Keratinocyte (primary cell): ENCODE results near the gene MRPL49.

Source experiments
- EZH2 ChIP-seq: IDR thresholded peaks from one replicate; pipeline ENCODE4 v1.6.1; 2012; ENCODE audit warnings: inconsistent platforms, mild to moderate bottlenecking, low read length, moderate library complexity
- TF ChIP-seq, protein P1 (sequence below), 3 experiments: IDR thresholded peaks in 1 of 3; conservative IDR thresholded peaks in 1 of 3; optimal IDR thresholded peaks in 1 of 3; 2 replicates in 2 of 3; 3 replicates in 1 of 3; pipeline versions ENCODE3 to v1.5.1; 2011; ENCODE audit warnings: low read length in 3 of 3, mild to moderate bottlenecking in 3 of 3, moderate library complexity in 2 of 3, control low read depth in 1 of 3, inconsistent platforms in 1 of 3; ENCODE audit not compliant: insufficient read depth in 2 of 3; ENCODE audit errors: extremely low read depth in 1 of 3

DNA sequence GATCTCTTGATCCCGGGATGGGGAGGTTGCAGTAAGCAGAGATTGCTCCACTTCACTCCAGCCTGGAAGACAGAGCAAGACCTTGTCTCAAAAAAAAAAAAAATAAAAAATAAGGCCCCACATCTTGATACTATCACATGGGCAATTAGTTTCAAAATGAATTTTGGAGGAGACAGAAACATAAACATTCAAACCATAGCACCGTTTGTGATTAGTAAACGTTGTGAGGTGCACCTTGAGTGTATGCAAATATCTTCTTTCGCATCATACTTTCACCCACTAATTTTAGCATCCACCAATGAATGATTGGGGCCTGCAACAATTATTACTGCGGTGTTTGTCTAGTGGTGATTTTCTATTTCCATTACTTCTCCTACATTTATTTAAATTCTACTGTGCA lies 36.9 kb downstream of the MRPL49 start:
- TF ChIP-seq, protein P1, sequence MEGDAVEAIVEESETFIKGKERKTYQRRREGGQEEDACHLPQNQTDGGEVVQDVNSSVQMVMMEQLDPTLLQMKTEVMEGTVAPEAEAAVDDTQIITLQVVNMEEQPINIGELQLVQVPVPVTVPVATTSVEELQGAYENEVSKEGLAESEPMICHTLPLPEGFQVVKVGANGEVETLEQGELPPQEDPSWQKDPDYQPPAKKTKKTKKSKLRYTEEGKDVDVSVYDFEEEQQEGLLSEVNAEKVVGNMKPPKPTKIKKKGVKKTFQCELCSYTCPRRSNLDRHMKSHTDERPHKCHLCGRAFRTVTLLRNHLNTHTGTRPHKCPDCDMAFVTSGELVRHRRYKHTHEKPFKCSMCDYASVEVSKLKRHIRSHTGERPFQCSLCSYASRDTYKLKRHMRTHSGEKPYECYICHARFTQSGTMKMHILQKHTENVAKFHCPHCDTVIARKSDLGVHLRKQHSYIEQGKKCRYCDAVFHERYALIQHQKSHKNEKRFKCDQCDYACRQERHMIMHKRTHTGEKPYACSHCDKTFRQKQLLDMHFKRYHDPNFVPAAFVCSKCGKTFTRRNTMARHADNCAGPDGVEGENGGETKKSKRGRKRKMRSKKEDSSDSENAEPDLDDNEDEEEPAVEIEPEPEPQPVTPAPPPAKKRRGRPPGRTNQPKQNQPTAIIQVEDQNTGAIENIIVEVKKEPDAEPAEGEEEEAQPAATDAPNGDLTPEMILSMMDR (optimal IDR thresholded peaks at IDR 0.05 in 1 of 3, IDR thresholded peaks at IDR 0.05 in 1 of 3, conservative IDR thresholded peaks at IDR 0.05 in 1 of 3; ENCODE audit: extremely low read depth in 1 of 3, insufficient read depth in 2 of 3, low read length in 3 of 3): no peak
- no peak for TF ChIP-seq EZH2
